IPS-NIHi11 (cell line): ENCODE results near the gene TYK2.

Experiments used
- DNase-seq: peaks from one replicate; pipeline ENCODE4 v3.0.0; 2012; ENCODE audit warnings: mixed read lengths, low spot score

Gene TYK2

DNA sequence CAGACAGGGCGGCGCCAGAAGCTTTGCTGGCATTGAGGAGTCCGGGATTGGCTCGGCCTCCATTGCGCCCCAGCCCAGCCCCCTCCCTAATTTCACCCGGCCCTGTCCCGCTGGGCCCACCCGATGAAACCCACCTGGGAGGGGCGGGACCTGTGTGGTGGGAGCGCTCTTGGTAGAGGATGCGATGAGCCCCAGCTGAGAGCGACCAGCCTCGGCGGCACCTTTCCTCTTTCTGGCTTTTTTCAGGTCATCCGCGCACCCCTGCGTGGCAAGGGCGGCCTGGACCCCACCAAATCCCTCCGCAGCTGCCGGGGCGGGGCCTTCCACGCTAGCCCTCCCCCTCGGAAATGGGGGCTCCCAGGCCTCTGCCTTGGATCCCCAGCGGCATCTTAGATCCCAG lies 70.9 kb downstream of the TYK2 start, which contains the start of gene ZGLP1:
ZGLP1 (minus strand) TSS at position 393 of the 400 bp plus-strand sequence.
- no peak for DNase-seq

GRCh38 chr19:10306327-10306726 lies 74.0 kb downstream of the TYK2 start:
- no peak for DNase-seq

GRCh38 chr19:10305139-10305806 lies 75.1 kb downstream of the TYK2 start:
- no peak for DNase-seq
